ENCODE measurements around the gene SLC24A4.

SLC24A4 gene

GRCh38 chr14:92323916-92324818 lies 1.2 kb downstream of the SLC24A4 start:
- DNase-seq (ENCODE audit: low spot score): no peak
- TF ChIP-seq CTCF (IDR thresholded peaks at IDR 0.05; ENCODE audit: borderline replicate concordance, control extremely low read depth, extremely low read depth, insufficient read depth, missing control alignments): no peak
- in situ Hi-C loops (cut with MboI; ENCODE audit: low sequenced_read_pairs, unreplicated experiment): no loop called here

- in situ Hi-C loops (cut with MboI; ENCODE audit: low sequenced_read_pairs, unreplicated experiment): no loop called here
- no peak for TF ChIP-seq CTCF (IDR thresholded peaks at IDR 0.05; ENCODE audit: borderline replicate concordance, control extremely low read depth, extremely low read depth, insufficient read depth, missing control alignments)
- DNase-seq (ENCODE audit: low spot score): no peak
Measured at GRCh38 chr14:92325835-92326234, 2.9 kb downstream of the SLC24A4 start.

- no peak for TF ChIP-seq CTCF (IDR thresholded peaks at IDR 0.05; ENCODE audit: borderline replicate concordance, control extremely low read depth, extremely low read depth, insufficient read depth, missing control alignments)
- no peak for DNase-seq (ENCODE audit: low spot score)
- in situ Hi-C loops (cut with MboI; ENCODE audit: low sequenced_read_pairs, unreplicated experiment): no loop called here
Measured at GRCh38 chr14:92328664-92329255, 5.8 kb downstream of the SLC24A4 start.

- in situ Hi-C loops (cut with MboI; ENCODE audit: low sequenced_read_pairs, unreplicated experiment): no loop called here
- no peak for TF ChIP-seq CTCF (IDR thresholded peaks at IDR 0.05; ENCODE audit: borderline replicate concordance, control extremely low read depth, extremely low read depth, insufficient read depth, missing control alignments)
- DNase-seq (ENCODE audit: low spot score): no peak
Measured at GRCh38 chr14:92334050-92334449, 11.1 kb downstream of the SLC24A4 start.

- DNase-seq (ENCODE audit: low spot score): no peak
- in situ Hi-C loops (cut with MboI; ENCODE audit: low sequenced_read_pairs, unreplicated experiment): no loop called here
- TF ChIP-seq CTCF (IDR thresholded peaks at IDR 0.05; ENCODE audit: borderline replicate concordance, control extremely low read depth, extremely low read depth, insufficient read depth, missing control alignments): no peak
Measured at GRCh38 chr14:92336363-92336762, 13.4 kb downstream of the SLC24A4 start.

- DNase-seq (ENCODE audit: low spot score): no peak
- in situ Hi-C loops (cut with MboI; ENCODE audit: low sequenced_read_pairs, unreplicated experiment): no loop called here
Measured at GRCh38 chr14:92339426-92339825, 16.5 kb downstream of the SLC24A4 start.

More at GRCh38 chr14:92339426-92339825, 16.5 kb downstream of the SLC24A4 start:
- TF ChIP-seq CTCF (IDR thresholded peaks at IDR 0.05; ENCODE audit: borderline replicate concordance, control extremely low read depth, extremely low read depth, insufficient read depth, missing control alignments): no peak

Data from GM13976 (cell line).